ENCODE measurements around the gene CCDC88B.
A peak's percentile ranks its signal among the peaks of the same experiment; 100 is the strongest.

CCDC88B gene

GRCh38 chr11:64383580-64383979 is 43.6 kb downstream of the CCDC88B start:
- Histone ChIP-seq H3K27me3 (ENCODE audit: low read depth, low read length) (no peaks in the 10 kb centered on the region), H3K9me3 (ENCODE audit: control insufficient read depth in 1 of 2, low read length in 2 of 2) (no peaks in the 10 kb centered on the region), H3K36me3 (ENCODE audit: control insufficient read depth in 1 of 2, insufficient read depth in 2 of 2, low read length in 2 of 2) (no peaks in the 10 kb centered on the region), H3K27ac (ENCODE audit: low read length) (no peak overlapping the region), H3K4me3 (ENCODE audit: low read depth in 1 of 2, low read length in 2 of 2) (no peak overlapping the region), H3K4me1 (ENCODE audit: control insufficient read depth in 1 of 2, insufficient read depth in 2 of 2, low read length in 2 of 2) (peaks cover 0 to 21% of the 10 kb centered on the region in 2 donors)

DNA sequence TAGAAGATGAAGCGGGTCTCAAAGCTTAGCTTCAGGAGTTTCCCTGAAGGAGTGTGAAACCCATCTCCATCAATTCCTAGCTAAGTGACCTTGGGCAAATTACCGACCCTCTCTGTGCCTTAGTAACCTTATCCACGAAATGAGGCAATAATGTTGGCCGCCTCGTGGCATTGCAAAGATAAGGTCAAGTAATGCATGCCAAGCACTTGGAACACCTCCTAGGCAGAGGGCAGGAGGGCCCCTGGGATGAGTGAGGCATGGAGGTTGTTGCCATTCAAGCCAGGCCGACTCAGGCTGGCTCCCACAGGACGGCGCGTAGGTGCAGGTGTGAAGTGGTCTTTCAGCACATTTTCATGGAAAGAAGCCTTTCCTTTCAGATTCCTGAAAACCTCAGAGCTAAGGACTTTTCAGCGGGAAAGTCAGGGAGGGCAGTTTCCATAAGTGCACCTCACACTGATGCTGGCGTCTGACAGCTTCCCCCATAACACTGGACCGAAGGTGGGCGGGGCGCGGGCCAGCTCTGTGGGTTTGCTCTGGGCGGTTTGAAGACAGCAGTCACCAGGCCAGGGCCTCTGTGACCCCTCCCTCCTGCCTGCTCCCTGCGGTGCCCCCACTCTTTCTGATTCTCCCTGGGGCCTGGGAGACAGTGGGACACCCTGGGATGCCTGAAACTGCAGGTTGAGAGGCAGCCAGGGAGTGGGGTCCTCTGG is 44.2 kb downstream of the CCDC88B start:
- Histone ChIP-seq H3K27ac (ENCODE audit: low read length) (no peak overlapping the region), H3K27me3 (ENCODE audit: low read depth, low read length) (no peaks in the 10 kb centered on the region), H3K36me3 (ENCODE audit: control insufficient read depth in 1 of 2, insufficient read depth in 2 of 2, low read length in 2 of 2) (no peaks in the 10 kb centered on the region), H3K4me3 (ENCODE audit: low read depth in 1 of 2, low read length in 2 of 2) (no peak overlapping the region), H3K4me1 (ENCODE audit: control insufficient read depth in 1 of 2, insufficient read depth in 2 of 2, low read length in 2 of 2) (peaks cover 0 to 19% of the 10 kb centered on the region in 2 donors), H3K9me3 (ENCODE audit: control insufficient read depth in 1 of 2, low read length in 2 of 2) (no peaks in the 10 kb centered on the region)

GRCh38 chr11:64384981-64385944 is 45.3 kb downstream of the CCDC88B start:
- no peak overlapping the region for H3K27ac ChIP-seq (ENCODE audit: low read length)
- H3K4me3 ChIP-seq (ENCODE audit: low read depth in 1 of 2, low read length in 2 of 2) = no peak overlapping the region
- no peaks in the 10 kb centered on the region for H3K36me3 ChIP-seq (ENCODE audit: control insufficient read depth in 1 of 2, insufficient read depth in 2 of 2, low read length in 2 of 2)

DNA sequence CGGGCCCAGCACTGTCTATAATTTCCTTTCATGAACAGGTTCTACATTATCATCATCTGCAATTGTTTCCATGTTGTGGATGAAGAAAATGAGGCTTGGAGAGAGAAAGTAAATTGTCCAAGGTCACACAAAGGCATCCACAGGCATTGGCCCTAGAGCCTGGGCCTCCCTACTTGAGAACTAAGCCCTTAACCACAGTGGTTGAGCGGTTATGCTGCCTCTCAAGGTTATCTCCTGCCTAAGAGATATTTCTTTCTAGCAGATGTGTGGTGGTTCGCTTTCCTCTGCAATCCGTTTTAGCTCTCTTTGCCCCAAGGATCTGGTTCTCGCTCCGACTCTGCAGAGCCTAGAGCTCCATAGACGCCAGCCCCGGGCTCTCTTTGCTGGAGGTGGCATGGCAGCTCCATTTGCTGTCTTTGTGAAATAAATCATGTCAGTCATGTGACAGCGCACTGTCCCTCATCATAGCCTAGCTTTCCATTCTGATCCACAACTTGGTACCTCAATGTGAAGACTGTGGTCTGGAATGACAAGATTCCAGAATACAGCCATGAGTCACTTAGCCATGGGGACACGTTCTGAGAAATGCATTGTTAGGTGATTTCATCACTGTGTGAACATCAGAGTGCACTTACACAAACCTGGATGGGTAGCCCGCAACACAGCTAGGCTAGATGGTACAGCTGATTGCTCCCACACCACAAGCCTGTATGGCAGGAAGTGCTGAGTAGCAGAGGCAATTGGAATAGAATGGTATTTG is 46.1 kb downstream of the CCDC88B start:
- H3K27ac ChIP-seq (ENCODE audit: low read length) = no peak overlapping the region

More at GRCh38 chr11:64384981-64385944, 45.3 kb downstream of the CCDC88B start:
- Histone ChIP-seq H3K4me1 (ENCODE audit: control insufficient read depth in 1 of 2, insufficient read depth in 2 of 2, low read length in 2 of 2) (peaks cover 0 to 19% of the 10 kb centered on the region in 2 donors), H3K27me3 (ENCODE audit: low read depth, low read length) (no peaks in the 10 kb centered on the region), H3K9me3 (ENCODE audit: control insufficient read depth in 1 of 2, low read length in 2 of 2) (no peaks in the 10 kb centered on the region)

GRCh38 chr11:64387916-64388315 is 47.9 kb downstream of the CCDC88B start:
- no peaks in the 10 kb centered on the region for H3K9me3 ChIP-seq (ENCODE audit: control insufficient read depth in 1 of 2, low read length in 2 of 2)
- H3K27me3 ChIP-seq (ENCODE audit: low read depth, low read length) = no peaks in the 10 kb centered on the region
- H3K4me3 ChIP-seq (ENCODE audit: low read depth in 1 of 2, low read length in 2 of 2) = no peak overlapping the region
- peaks cover 0 to 29% of the 10 kb centered on the region in 2 donors for H3K4me1 ChIP-seq (ENCODE audit: control insufficient read depth in 1 of 2, insufficient read depth in 2 of 2, low read length in 2 of 2)
- no peak overlapping the region for H3K27ac ChIP-seq (ENCODE audit: low read length)
- no peaks in the 10 kb centered on the region for H3K36me3 ChIP-seq (ENCODE audit: control insufficient read depth in 1 of 2, insufficient read depth in 2 of 2, low read length in 2 of 2)

More for the DNA sequence above, 46.1 kb downstream of the CCDC88B start:
- Histone ChIP-seq H3K4me3 (ENCODE audit: low read depth in 1 of 2, low read length in 2 of 2) (no peak overlapping the region), H3K4me1 (ENCODE audit: control insufficient read depth in 1 of 2, insufficient read depth in 2 of 2, low read length in 2 of 2) (peaks cover 0 to 19% of the 10 kb centered on the region in 2 donors), H3K9me3 (ENCODE audit: control insufficient read depth in 1 of 2, low read length in 2 of 2) (no peaks in the 10 kb centered on the region), H3K27me3 (ENCODE audit: low read depth, low read length) (no peaks in the 10 kb centered on the region), H3K36me3 (ENCODE audit: control insufficient read depth in 1 of 2, insufficient read depth in 2 of 2, low read length in 2 of 2) (no peaks in the 10 kb centered on the region)

DNA sequence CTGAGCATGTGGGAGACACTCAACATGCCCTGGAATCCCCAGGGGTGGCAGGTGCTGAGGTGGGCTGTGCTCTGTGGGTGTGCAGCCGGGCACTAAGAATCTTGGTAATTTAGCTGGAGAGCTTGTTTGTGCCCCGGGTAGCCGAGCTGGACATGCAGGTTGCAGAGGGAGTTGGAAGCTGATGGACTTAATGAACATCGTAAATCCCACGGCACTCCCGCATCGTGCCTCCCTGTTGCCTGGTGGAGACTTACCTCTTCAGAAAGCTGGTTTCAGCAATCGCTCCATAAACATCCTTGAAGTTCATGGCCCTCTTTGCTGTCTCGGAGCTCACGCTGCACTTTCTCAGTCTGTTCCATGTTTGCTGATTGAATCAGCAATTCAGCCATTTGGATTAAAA is 48.9 kb downstream of the CCDC88B start:
- Histone ChIP-seq H3K9me3 (ENCODE audit: control insufficient read depth in 1 of 2, low read length in 2 of 2) (no peaks in the 10 kb centered on the region), H3K4me1 (ENCODE audit: control insufficient read depth in 1 of 2, insufficient read depth in 2 of 2, low read length in 2 of 2) (peaks cover 0 to 30% of the 10 kb centered on the region in 2 donors), H3K27me3 (ENCODE audit: low read depth, low read length) (no peaks in the 10 kb centered on the region), H3K4me3 (ENCODE audit: low read depth in 1 of 2, low read length in 2 of 2) (no peak overlapping the region), H3K36me3 (ENCODE audit: control insufficient read depth in 1 of 2, insufficient read depth in 2 of 2, low read length in 2 of 2) (no peaks in the 10 kb centered on the region), H3K27ac (ENCODE audit: low read length) (no peak overlapping the region)

DNA sequence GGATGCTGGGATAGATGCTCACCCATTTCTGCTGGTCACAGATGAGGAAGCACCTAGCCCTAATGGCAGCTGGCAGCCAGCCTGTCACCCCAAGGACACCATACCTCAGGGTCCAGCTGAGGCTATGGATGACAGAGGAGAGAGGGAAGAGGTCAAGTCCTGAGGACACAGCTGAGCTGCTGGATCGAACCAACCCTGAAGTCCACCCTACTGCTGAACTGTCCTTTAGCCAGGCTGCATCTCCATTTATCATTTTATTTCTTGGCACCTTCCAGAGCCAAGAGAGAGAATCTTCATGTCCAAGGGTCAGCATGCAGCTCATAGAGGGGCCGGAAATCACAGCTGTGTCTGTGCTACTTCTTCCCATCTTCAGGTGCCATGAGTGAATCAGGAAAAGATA is 49.8 kb downstream of the CCDC88B start:
- Histone ChIP-seq H3K27me3 (ENCODE audit: low read depth, low read length) (no peaks in the 10 kb centered on the region), H3K4me1 (ENCODE audit: control insufficient read depth in 1 of 2, insufficient read depth in 2 of 2, low read length in 2 of 2) (peaks cover 0 to 28% of the 10 kb centered on the region in 2 donors)

DNA sequence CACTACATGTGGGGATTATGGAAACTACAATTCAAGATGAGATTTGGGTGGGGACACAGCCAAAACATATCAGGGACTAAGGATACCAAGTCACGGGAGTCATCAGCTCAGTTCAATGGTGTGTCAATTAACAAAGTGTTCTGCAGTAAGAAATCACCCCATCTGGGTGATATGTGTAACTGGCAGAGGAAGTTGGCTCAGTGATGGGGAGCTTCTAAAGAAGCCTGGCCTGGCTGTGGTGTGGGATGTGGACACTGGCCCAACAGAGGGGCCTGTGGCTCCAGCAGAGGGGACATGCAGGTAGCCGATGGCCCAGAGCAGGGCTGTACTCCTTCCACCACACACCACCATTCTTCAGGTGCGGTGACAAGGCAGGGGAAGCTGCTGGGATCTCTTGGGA is 50.6 kb downstream of the CCDC88B start:
- H3K4me3 ChIP-seq (ENCODE audit: low read depth in 1 of 2, low read length in 2 of 2) = no peak overlapping the region
- peaks cover 0 to 28% of the 10 kb centered on the region in 2 donors for H3K4me1 ChIP-seq (ENCODE audit: control insufficient read depth in 1 of 2, insufficient read depth in 2 of 2, low read length in 2 of 2)
- no peak overlapping the region for H3K27ac ChIP-seq (ENCODE audit: low read length)
- H3K27me3 ChIP-seq (ENCODE audit: low read depth, low read length) = no peaks in the 10 kb centered on the region
- H3K9me3 ChIP-seq (ENCODE audit: control insufficient read depth in 1 of 2, low read length in 2 of 2) = no peaks in the 10 kb centered on the region
- no peaks in the 10 kb centered on the region for H3K36me3 ChIP-seq (ENCODE audit: control insufficient read depth in 1 of 2, insufficient read depth in 2 of 2, low read length in 2 of 2)

More for the DNA sequence above, 49.8 kb downstream of the CCDC88B start:
- Histone ChIP-seq H3K4me3 (ENCODE audit: low read depth in 1 of 2, low read length in 2 of 2) (no peak overlapping the region), H3K36me3 (ENCODE audit: control insufficient read depth in 1 of 2, insufficient read depth in 2 of 2, low read length in 2 of 2) (no peaks in the 10 kb centered on the region), H3K9me3 (ENCODE audit: control insufficient read depth in 1 of 2, low read length in 2 of 2) (no peaks in the 10 kb centered on the region), H3K27ac (ENCODE audit: low read length) (no peak overlapping the region)

DNA sequence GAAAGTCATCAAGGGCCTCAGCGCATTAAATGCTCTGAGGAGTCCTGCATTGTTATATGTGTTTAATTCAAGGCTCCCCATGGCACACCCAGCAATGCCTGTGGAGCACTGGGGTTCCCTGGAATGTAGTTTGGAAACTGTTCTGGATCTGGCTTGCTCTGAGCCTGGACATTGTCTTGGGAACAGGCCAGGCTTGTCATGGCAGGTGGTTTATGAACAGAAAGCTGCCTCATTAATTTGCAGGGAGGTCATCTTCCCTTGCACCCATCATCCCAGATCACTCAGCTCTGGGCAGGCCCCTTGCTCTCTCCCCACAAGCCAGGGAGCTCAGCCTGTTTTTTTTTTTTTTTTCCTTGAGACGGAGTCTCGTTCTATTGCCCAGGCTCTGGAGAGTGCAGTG is 51.8 kb downstream of the CCDC88B start:
- no peaks in the 10 kb centered on the region for H3K9me3 ChIP-seq (ENCODE audit: control insufficient read depth in 1 of 2, low read length in 2 of 2)
- no peaks in the 10 kb centered on the region for H3K27me3 ChIP-seq (ENCODE audit: low read depth, low read length)
- H3K4me3 ChIP-seq (ENCODE audit: low read depth in 1 of 2, low read length in 2 of 2) = no peak overlapping the region
- H3K4me1 ChIP-seq (ENCODE audit: control insufficient read depth in 1 of 2, insufficient read depth in 2 of 2, low read length in 2 of 2) = peaks cover 0 to 30% of the 10 kb centered on the region in 2 donors
- no peaks in the 10 kb centered on the region for H3K36me3 ChIP-seq (ENCODE audit: control insufficient read depth in 1 of 2, insufficient read depth in 2 of 2, low read length in 2 of 2)
- H3K27ac ChIP-seq (ENCODE audit: low read length) = no peak overlapping the region

- Histone ChIP-seq H3K27me3 (ENCODE audit: low read depth, low read length) (no peaks in the 10 kb centered on the region), H3K36me3 (ENCODE audit: control insufficient read depth in 1 of 2, insufficient read depth in 2 of 2, low read length in 2 of 2) (no peaks in the 10 kb centered on the region), H3K4me3 (ENCODE audit: low read depth in 1 of 2, low read length in 2 of 2) (peak overlapping the region in 1 of 2 donors; percentile 31), H3K27ac (ENCODE audit: low read length) (no peak overlapping the region), H3K4me1 (ENCODE audit: control insufficient read depth in 1 of 2, insufficient read depth in 2 of 2, low read length in 2 of 2) (peaks cover 0 to 33% of the 10 kb centered on the region in 2 donors), H3K9me3 (ENCODE audit: control insufficient read depth in 1 of 2, low read length in 2 of 2) (no peaks in the 10 kb centered on the region)
These were observed 55.6 kb downstream of the CCDC88B start for GRCh38 chr11:64395545-64396078.
